GM23338 (cell line): ENCODE measurements around the gene ANKRD44.

ENCODE experiments used
- EZH2 ChIP-seq: fragments of 200-600 bp; sonication (generic); IDR thresholded peaks from one replicate; pipeline ENCODE4 v1.8.0; 2017; ENCODE audit warnings: antibody characterized with exemption, mild to moderate bottlenecking, low read depth; ENCODE audit not compliant: unreplicated experiment
- TF ChIP-seq, protein P1 (sequence below), 2 experiments: fragments of 200-600 bp in 1 of 2; sonication (generic) in 1 of 2; conservative IDR thresholded peaks; 2 replicates each; pipeline versions ENCODE4 v1.5.1 to v1.6.1; 2016 to 2017; ENCODE audit warnings: antibody characterized with exemption in 2 of 2, low read depth in 2 of 2, mild to moderate bottlenecking in 2 of 2, moderate library complexity in 1 of 2

DNA sequence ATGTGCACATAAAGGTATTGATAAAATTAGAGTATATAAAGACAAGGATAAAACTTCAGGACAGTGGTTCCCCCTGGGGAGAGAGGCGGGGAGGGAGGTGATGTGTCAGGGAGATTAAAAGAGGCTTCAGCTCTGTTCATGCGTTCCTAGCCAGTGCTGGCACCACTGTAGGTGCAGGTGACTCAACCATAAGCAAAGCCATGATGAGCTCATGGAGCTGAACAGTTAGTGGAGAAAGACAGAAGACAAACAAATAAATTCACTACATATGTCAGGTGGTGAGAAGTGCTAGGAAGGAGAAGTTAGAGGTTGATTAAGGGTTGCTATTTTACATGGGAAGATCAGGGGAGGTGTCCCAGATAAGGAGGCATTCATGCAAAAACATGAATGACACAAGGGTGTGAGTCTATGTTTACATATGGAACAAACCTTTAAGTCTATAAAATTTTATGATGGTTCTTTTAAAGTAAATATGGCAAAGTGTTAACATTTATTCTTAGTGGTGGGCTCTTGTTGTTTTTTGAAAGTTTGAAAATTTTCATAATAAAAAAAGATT, 136.0 kb downstream of the ANKRD44 start:
- TF ChIP-seq, protein P1, sequence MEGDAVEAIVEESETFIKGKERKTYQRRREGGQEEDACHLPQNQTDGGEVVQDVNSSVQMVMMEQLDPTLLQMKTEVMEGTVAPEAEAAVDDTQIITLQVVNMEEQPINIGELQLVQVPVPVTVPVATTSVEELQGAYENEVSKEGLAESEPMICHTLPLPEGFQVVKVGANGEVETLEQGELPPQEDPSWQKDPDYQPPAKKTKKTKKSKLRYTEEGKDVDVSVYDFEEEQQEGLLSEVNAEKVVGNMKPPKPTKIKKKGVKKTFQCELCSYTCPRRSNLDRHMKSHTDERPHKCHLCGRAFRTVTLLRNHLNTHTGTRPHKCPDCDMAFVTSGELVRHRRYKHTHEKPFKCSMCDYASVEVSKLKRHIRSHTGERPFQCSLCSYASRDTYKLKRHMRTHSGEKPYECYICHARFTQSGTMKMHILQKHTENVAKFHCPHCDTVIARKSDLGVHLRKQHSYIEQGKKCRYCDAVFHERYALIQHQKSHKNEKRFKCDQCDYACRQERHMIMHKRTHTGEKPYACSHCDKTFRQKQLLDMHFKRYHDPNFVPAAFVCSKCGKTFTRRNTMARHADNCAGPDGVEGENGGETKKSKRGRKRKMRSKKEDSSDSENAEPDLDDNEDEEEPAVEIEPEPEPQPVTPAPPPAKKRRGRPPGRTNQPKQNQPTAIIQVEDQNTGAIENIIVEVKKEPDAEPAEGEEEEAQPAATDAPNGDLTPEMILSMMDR (conservative IDR thresholded peaks at IDR 0.05; ENCODE audit: low read depth in 2 of 2) = no peak
- no peak for TF ChIP-seq EZH2
